Spleen (tissue), 7 donors: ENCODE data around the gene ATP2B2.

Source experiments
- CTCF ChIP-seq, 11 experiments: fragments of 200-600 bp in 7 of 11; fragments of 450-650 bp in 4 of 11; sonication (generic) in 4 of 11; IDR thresholded peaks in 8 of 11; conservative IDR thresholded peaks in 3 of 11; 1 replicate in 7 of 11; 2 replicates in 4 of 11; pipeline versions ENCODE4 v1.4.0 to v1.8.0; 2016 to 2021; ENCODE audit warnings: antibody characterized with exemption in 11 of 11, inconsistent platforms in 4 of 11, mild to moderate bottlenecking in 1 of 11
- POLR2AphosphoS5 ChIP-seq, 3 donors: sonication (generic); formaldehyde crosslinking; IDR thresholded peaks; one replicate each; pipeline ENCODE4 v1.5.1; 2017; ENCODE audit warnings: antibody characterized with exemption in 3 of 3
- donor health status: DM: no; HTN: no; CAD: no; lungs with moderate emphysema.
- donor health status: DM: no; HTN: no; CAD: no.
- donor health status: DM: no; HTN: no; CAD: no.

GRCh38 chr3:10428406-10429091, 76.8 kb downstream of the ATP2B2 start:
- TF ChIP-seq CTCF (IDR thresholded peaks at IDR 0.05 in 8 of 11, conservative IDR thresholded peaks at IDR 0.05 in 3 of 11) (no peak), POLR2AphosphoS5 (IDR thresholded peaks at IDR 0.05) (no peak)
